Sigmoid colon (tissue), 7 donors: ENCODE measurements around the gene ALDOA. TPM values are rescaled to one million over a fixed set of nuclear protein-coding genes. Genes with fewer than 3 reads are reported as not detected.

Experiments
- DNase-seq: peaks from one replicate; pipeline ENCODE4 v3.0.0-alpha.2; 2019
- H3K27ac ChIP-seq, 4 donors: fragments of 200-600 bp; sonication (generic); one replicate each; pipeline ENCODE4 v1.5.1; 2016 to 2019; ENCODE audit warnings: mild to moderate bottlenecking in 1 of 4
- H3K27me3 ChIP-seq, 3 donors: fragments of 200-600 bp; sonication (generic); one replicate each; pipeline ENCODE4 v1.5.1; 2019; ENCODE audit warnings: mild to moderate bottlenecking in 1 of 3
- H3K36me3 ChIP-seq, 4 donors: fragments of 200-600 bp; sonication (generic); one replicate each; pipeline ENCODE4 v1.5.1; 2016 to 2019
- H3K4me1 ChIP-seq, 4 donors: fragments of 200-600 bp; sonication (generic); one replicate each; pipeline ENCODE4 v1.5.1; 2017 to 2019
- H3K4me3 ChIP-seq, 4 donors: fragments of 200-600 bp; sonication (generic); one replicate each; pipeline ENCODE4 v1.5.1; 2017 to 2019; ENCODE audit warnings: mild to moderate bottlenecking in 2 of 4, moderate library complexity in 1 of 4
- H3K9me3 ChIP-seq, 4 donors: fragments of 200-600 bp in 3 of 4; sonication (generic) in 3 of 4; one replicate each; pipeline versions ENCODE4 v1.5.1 to v1.6.1; 2013 to 2019
- CTCF ChIP-seq, 4 experiments: fragments of 450-650 bp in 3 of 4; fragments of 200-600 bp in 1 of 4; IDR thresholded peaks; one replicate each; pipeline ENCODE4 v1.5.1; 2016 to 2019; ENCODE audit warnings: antibody characterized with exemption in 4 of 4, mild to moderate bottlenecking in 3 of 4, moderate library complexity in 2 of 4
- EP300 ChIP-seq, 4 donors: sonication (generic); formaldehyde crosslinking; IDR thresholded peaks; one replicate each; pipeline ENCODE4 v1.6.1; 2017; ENCODE audit warnings: antibody characterized with exemption in 4 of 4
- POLR2A ChIP-seq, 2 donors: fragments of 450-650 bp; IDR thresholded peaks; one replicate each; pipeline ENCODE4 v1.6.1; 2016; ENCODE audit warnings: antibody characterized with exemption in 2 of 2, mild to moderate bottlenecking in 2 of 2, moderate library complexity in 2 of 2
- POLR2AphosphoS5 ChIP-seq, 4 donors: sonication (generic); formaldehyde crosslinking; IDR thresholded peaks; one replicate each; pipeline ENCODE4 v1.6.1; 2017; ENCODE audit warnings: antibody characterized with exemption in 4 of 4
- WGBS, 2 donors: extraction: QIAGEN DNeasy Blood & Tissue Kit; methylation state at CpG; one replicate each; pipeline ENCODE4 v1.1.7; 2013; 5-methylcytosine and 5-hydroxymethylcytosine counted together
- intact Hi-C: fragments of 100-400 bp; cut with DNase I; formaldehyde crosslinking; loops from one replicate; pipeline ENCODE4 v1.15.1; 2023
- polyA plus RNA-seq, 3 donors: library from polyadenylated mRNA; stranded (reverse); fragments of 200-250 nt; gene quantifications; one replicate each; pipeline ENCODE4 v1.2.3, GENCODE V29; 2013
- total RNA-seq, 4 donors: library from RNA; depleted of rRNA; stranded (reverse); fragments of >200 nt; gene quantifications; one replicate each; pipeline ENCODE4 v1.1.0, GENCODE V29; 2016
- donor health status: healthy with polysubstance abuse.
- donor health status: Bipolar disorder and iron deficiency.
- donor health status: healthy.

Gene ALDOA
- total and polyA plus RNA-seq, 7 donors, result 905 to 1,667 (median 1,010) TPM

DNA sequence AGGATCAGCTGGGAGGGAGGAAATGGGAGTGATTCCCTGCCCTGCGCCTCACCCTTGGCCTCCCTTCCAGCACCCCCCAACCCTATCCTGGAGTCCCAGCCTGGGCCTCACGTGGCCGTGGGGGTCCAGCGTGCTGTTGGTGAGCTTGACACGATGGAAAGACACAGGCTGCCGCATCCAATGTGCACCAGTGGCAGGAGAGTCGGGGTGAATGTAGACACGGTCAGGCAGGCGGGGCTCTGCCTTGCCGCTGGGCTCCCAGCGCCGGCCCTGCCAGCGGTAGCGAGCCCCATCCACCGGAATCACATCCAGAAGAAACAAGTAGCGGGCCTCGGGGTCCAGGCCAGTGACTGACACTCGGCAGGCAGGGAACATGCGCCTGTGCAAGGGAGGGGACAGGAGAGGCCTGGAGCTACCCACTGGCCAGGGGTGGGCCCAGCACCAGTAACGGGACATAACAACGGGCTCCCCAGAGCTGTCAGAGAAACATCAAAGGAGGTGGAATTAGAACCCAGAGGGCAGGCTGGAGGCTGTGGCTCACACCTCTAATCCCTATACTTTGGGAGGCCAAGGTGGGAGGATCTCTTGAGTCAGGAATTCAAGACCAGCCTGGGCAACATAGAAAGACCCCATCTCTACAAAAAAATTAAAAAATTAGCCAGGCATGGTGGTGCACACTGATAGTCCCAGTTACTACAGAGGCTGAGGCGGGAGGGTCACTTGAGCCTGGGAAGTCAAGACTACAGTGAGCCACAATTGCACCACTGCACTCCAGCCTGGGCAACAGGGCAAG is 23.5 kb downstream of the ALDOA start:
- 88 to 90% methylated on average over 22 of the region's 22 CpGs for WGBS, 2 donors
- peaks cover 6 to 30% (median 13%) of the 10 kb centered on the region in 4 donors for H3K36me3 ChIP-seq
- TF ChIP-seq EP300 (IDR thresholded peaks at IDR 0.05) (no peak), POLR2A (IDR thresholded peaks at IDR 0.05) (no peak), CTCF (IDR thresholded peaks at IDR 0.05) (no peak), POLR2AphosphoS5 (IDR thresholded peaks at IDR 0.05) (no peak)
- H3K27me3 ChIP-seq, result no peaks in the 10 kb centered on the region
- no peak overlapping the region for H3K4me3 ChIP-seq
- no peak overlapping the region for H3K27ac ChIP-seq
- H3K4me1 ChIP-seq, result peaks cover 0 to 31% (median 30%) of the 10 kb centered on the region in 4 donors
- DNase-seq, result no peak
- no peaks in the 10 kb centered on the region for H3K9me3 ChIP-seq
- intact Hi-C loops, result no loop called here

- intact Hi-C loops, result loop anchor here (2.0 to 10.0 kb wide), 7 partner anchors 20 to 1364 kb away; partner anchors contain the start of genes ARMC5, FBRS, HIRIP3 and INO80E
- 76 to 81% methylated on average over 26 of the region's 26 CpGs for WGBS, 2 donors
- Histone ChIP-seq H3K27me3 (no peaks in the 10 kb centered on the region), H3K27ac (peak overlapping the region; percentile 81 to 97 (median 87)), H3K4me1 (peaks cover 0 to 47% (median 44%) of the 10 kb centered on the region in 4 donors), H3K36me3 (peaks cover 0 to 23% (median 10%) of the 10 kb centered on the region in 4 donors), H3K9me3 (no peaks in the 10 kb centered on the region), H3K4me3 (peak overlapping the region in 3 of 4 donors; percentile 49 to 65 (median 50))
- TF ChIP-seq POLR2AphosphoS5 (IDR thresholded peaks at IDR 0.05) (no peak), POLR2A (IDR thresholded peaks at IDR 0.05) (no peak), EP300 (IDR thresholded peaks at IDR 0.05) (no peak), CTCF (IDR thresholded peaks at IDR 0.05) (no peak)
- DNase-seq, result no peak
Measured at GRCh38 chr16:30090610-30091331, 25.2 kb downstream of the ALDOA start.

GRCh38 chr16:30091474-30092372 is 26.2 kb downstream of the ALDOA start, which contains the start of gene TBX6:
Gene TBX6, minus strand, starts transcription at chr16:30091924. Its CDS starts 731 bp downstream, at chr16:30091193.
- H3K36me3 ChIP-seq, result peaks cover 0 to 23% (median 10%) of the 10 kb centered on the region in 4 donors
- WGBS, 2 donors, result 1% methylated on average over 76 of the region's 76 CpGs
- H3K27me3 ChIP-seq, result no peaks in the 10 kb centered on the region
- TF ChIP-seq POLR2A (IDR thresholded peaks at IDR 0.05) (no peak), POLR2AphosphoS5 (IDR thresholded peaks at IDR 0.05) (peak in 3 of 4 donors; percentile 49 to 66 (median 63)), EP300 (IDR thresholded peaks at IDR 0.05) (no peak), CTCF (IDR thresholded peaks at IDR 0.05) (peak; percentile 76 to 92 (median 85))
- H3K27ac ChIP-seq, result peak within 1 kb of the TSS; percentile 81 to 97 (median 87)
- peak within 1 kb of the TSS; percentile 35 to 65 (median 50) for H3K4me3 ChIP-seq
- peak; percentile 96 for DNase-seq
- no peaks in the 10 kb centered on the region for H3K9me3 ChIP-seq
- intact Hi-C loops, result loop anchor here (2.0 to 10.0 kb wide), 7 partner anchors 21 to 1363 kb away; partner anchors contain the start of genes ARMC5, FBRS, HIRIP3 and INO80E
- H3K4me1 ChIP-seq, result peaks cover 0 to 51% (median 46%) of the 10 kb centered on the region in 4 donors
